HG03342 (cell line): ENCODE data around the gene EHHADH.
"Not testable (repeated sequence)": the region's sequence is repeated elsewhere in the genome, so short reads cannot be mapped to it uniquely, and the experiment has no call there.

Source experiments
- ATAC-seq: cut with Tn5 transposase; IDR thresholded peaks from one replicate; pipeline ENCODE4 v1.9.1; 2021; ENCODE audit warnings: mild to moderate bottlenecking, moderate library complexity; ENCODE audit not compliant: unreplicated experiment

Gene EHHADH

DNA sequence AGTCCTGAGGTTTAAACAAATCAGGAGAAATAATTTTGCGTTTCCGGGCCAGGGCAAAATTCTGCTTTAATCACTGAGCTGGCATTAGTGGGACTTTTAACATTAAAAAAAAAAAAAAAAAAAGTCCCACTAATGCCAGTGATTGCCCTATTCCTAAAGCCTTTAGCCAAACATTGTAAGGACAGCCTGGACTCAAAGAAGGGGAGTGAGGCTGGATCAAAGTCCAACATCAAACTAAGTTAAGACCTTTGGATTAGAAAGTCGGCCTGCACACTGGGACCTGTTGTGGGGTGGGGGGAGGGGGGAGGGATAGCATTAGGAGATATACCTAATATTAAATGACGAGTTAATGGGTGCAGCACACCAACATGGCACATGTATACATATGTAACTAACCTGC lies 716 bp downstream of the EHHADH start:
- not testable (repeated sequence) for ATAC-seq

DNA sequence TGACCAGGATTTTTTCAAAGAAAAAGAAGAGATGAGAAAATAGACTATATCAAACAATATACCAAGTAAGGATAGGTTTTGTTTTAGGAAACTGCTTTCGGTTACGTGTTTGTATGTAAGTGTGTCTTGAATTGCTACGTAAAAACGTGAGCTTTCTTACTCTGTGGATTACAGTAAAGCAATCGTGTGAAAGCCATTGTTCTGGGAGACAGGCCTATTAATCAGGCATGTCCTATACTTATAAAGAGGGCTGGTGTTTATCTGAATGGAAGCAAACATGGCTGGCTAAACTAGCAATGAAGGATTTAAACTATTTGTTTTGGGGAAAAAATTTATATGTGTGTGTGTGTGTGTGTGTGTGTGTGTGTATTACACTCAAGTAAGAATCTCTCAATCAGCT lies 2.6 kb downstream of the EHHADH start:
- no peak for ATAC-seq

DNA sequence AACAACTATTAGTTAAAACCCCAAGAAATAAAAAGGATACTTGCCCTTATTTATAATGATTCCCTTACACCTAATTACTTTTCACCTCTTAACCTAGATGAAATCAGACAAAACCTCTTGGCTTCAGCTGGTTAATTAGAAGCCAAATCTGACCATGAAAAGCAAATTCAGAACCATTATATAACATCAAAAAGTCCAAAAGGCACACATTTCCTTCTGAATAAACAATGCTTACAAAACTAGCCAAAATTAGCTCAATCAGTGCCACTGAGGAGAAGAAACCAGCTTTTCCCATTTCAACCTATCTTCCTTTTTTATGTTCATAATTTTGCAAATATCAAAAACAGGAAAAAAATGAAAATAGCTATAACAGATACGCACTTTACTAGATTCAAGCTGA lies 3.2 kb downstream of the EHHADH start:
- no peak for ATAC-seq

DNA sequence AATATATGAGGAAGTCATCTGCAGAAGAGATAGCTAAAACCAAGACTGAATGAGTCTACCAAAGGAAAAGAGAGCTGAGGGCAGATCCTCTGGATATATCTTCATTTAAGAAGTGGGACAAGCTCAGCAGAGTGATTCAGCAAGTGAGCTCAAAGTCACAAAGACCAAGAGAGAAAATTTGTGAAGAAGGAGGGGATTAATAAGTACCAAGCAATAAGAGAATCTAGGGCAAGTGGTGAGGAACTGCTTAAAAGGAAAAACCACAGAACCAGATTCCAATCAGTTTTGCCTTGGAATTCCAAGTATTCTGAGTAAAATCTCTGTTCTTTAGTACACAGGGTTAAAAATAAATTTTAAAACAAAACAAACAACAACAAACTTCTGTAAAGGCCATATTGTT lies 3.6 kb downstream of the EHHADH start:
- no peak for ATAC-seq

DNA sequence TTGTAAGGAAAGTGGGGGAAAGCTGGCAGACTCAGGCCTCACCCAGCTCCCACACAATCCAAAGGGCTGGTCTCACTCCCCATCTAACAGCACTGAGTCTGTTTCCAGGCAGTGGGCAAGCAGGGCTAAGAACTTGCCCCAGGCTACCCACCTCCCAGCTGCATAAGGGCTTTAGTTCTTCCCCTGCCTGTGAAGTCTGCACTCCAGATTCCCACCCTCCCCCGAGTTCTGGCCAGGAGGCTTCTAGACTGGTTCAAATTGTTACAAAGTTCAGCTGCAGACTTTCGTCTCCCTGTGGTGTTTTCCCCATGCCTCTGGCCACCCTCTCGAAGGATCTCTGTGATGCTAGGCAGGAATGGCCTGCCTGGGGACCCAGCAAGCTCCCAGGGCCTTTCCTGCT lies 11.2 kb downstream of the EHHADH start:
- ATAC-seq, result no peak

DNA sequence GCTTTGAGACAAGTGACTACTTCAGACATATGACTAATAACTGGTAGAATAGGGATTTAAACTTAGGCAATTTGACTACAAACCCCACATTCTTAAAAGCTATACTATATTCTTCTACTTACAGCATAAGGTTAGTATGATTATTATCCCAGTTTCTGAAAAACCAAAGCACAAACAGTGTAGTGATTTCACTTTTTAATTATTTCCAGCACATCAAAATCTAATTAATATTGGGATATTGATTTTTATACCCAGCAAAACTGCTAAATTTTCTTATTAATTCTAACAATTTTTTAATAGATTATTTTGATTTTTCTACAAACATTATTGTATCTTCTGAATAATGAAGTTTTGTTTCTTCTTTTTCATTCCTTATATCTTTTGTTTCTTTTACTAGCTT lies 16.9 kb downstream of the EHHADH start:
- no peak for ATAC-seq

DNA sequence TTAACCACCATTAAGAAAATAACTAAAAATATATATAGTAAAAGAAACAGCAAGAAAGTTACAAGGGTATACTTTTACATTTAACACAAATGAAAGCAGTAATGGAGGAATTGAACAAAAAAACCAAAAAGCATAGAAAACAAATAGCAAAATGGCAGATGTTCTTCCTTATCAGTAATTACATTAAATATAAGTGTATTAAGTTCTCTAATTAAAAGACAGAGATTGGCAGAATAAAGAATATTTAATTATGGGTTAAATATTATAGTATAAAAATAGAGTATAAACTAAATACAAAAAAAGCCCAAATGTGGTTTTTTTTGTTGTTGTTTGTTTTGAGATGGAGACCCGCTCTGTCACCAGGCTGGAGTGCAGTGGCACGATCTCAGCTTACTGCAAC lies 20.5 kb downstream of the EHHADH start:
- ATAC-seq, result no peak

DNA sequence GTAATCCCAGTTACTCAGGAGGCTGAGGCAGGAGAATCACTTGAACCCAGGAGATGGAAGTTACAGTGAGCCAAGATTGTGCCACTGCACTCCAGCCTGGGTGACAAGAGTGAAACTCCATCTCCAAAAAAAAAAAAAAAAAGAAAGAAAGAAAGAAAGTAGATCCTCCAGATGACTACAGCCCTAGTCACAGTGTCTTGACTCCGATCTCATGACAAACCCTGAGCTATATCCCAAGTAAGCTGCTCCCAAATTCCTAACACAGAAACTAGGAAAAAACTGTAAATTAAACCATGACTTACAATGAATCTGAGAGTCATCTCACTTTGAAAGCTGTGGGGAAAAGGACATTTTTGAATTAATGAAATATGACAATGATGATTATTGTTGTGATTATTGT lies 27.3 kb downstream of the EHHADH start:
- ATAC-seq, result not testable (repeated sequence)

DNA sequence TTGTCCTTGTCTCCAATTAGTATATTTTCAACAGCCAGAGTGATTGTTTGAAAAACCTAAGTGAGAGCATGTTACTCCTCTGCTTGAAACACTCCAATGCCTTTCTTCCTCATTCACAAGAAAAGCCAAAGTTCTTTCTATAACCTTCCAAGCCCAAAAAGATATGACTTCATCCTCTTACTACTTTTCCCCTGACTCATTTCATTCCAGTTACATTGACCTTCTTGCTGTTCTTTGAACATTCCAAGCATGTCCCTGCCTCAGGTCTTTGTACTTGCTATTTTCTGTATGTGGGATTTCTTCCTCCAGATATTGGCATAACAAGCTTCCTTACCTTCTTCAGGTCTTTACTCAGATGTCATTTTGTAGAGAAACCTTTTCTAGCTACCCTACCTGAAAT lies 28.3 kb downstream of the EHHADH start:
- no peak for ATAC-seq

DNA sequence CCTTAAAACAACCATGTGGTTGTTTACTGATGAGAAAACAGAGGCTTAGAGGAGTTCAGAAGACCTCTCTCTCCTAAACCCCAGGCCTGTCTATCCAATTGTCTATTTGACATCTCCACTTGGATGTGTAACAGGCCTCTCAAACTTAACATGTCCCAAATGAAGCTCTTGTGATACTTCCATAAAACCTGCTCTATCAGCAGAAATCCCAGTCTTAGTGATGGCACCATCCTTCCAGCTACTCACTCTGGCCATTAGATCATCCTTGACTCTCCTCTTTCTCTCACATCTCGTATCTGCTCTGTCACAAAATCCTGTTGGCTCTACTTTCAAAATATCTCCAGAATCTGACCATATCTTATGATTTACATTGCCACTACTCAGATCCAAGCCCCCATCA lies 28.8 kb downstream of the EHHADH start:
- no peak for ATAC-seq

DNA sequence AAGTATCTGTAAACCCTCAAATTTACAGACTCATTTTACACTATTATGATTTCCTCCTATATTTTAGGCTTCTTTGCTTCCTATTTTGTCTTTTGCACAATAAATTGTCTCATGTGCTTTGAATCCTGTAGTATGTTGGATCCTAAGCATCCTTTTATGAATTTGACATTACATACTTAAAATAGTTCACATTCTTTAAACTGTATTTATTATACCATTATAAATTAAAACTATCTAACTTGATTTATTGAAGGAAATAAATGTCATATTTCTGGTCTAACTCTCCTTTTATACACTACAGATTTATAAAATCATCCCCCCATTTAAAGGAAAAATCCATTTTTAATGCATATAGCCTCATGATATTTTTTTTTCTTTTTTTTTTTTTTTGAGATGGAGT lies 32.6 kb downstream of the EHHADH start:
- ATAC-seq, result no peak

DNA sequence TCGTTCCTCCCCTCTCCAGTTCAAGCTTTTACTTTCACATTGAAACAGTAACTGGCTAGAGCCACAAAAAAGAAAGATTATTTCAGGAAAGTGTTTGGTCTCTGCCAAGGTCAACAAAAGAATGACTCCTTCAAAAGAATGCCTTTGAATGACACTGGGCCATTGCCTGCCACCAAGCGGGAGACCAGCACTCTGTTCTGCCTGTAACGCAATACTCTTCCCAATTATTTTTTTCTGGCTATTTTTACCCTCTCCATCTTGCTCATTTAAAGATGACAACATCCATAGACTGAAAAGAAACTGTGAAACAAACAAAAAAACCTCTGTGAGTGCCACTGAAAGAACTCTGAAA lies 37.3 kb downstream of the EHHADH start:
- ATAC-seq, result no peak

DNA sequence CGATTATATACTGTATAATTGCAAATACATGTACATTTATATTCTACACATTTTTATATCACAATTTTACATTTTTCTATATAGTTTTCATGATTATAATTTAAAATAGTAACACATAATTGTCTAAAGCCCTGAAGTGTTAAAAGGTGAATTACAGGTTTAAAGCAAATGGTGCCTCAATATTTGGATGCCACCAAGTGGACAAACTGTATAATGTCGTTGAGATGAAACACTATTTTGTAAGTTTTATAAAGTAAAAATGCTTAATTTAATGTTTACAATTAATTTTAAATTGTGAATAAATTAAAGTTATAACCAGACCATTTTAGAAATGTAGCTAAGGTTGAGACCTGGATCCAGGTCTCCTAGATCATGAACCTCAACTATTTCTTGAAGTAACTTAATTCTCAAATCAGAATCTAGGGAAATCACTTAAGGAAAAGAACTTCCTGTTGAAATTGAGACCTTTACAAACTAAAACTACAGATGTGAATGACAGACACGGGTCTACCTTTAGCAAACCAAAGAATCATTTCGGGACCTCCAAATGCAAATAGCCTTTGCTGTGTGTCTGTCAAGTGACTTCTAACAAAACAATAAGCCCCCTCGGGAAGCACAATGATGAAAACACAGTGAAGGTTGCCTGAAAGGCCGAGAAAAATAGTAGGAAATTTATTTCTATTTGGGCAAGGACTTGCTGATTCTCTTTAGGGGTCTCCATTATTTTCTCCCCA lies 37.8 kb downstream of the EHHADH start:
- no peak for ATAC-seq

DNA sequence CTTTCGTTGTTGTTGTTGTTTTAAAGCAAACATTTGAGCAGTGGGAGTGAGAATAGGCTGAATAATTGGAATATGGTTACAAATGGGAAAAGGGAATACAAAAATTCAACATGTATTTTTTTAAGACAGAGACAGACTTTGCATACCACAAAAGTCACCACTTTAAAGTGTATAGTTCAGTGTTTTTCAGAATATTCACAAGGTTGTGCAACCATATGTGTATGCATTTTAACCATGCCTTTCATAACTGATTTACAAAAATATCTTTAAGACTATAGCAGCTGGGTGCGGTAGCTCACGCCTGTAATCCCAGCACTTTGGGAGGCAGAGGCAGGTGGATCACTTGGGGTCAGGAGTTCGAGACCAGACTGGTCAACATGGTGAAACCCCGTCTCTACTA lies 41.3 kb downstream of the EHHADH start:
- no peak for ATAC-seq

DNA sequence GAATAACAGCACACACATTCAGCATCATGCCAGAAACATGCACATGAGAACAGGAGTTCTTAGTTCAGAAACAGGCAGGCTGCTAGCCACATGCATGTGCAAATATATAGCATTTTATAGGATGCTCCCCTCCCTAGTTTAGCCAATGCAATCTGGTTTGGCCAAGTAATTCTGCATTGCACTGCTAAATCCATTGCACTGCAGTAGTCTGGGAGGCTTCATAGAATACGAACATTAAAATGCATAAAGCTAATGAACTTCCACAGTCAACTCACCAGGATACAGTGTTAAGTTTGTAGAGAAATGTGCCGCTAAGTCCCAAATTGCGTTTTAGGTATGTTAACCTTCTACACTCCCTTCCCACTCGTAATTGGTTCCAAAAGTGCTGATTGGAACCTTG lies 41.8 kb downstream of the EHHADH start:
- no peak for ATAC-seq

DNA sequence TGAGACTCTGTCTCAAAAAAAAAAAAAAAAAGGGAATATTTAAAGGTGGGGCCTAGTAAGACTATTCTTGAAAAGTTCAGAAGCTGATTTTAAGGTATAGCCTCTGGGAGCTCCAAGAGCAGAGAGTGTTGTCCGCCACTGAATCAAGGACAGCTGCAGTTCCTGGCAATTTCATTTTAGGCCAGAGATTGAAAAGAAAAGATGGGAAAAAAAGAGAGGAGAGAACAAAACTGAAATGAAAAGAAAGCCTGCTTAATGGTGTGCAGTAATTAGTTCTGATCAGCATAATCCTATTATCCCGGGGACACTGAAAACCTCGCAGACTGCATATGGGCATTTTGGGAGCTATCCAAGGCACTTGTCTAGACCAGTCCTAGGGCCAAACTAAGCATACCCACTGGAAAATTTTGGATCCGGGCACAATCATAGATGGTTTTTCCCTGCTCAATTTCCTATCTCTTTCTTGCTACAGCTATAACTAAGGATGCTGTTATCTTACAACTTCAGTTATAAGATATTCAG lies 43.2 kb downstream of the EHHADH start:
- ATAC-seq, result no peak

DNA sequence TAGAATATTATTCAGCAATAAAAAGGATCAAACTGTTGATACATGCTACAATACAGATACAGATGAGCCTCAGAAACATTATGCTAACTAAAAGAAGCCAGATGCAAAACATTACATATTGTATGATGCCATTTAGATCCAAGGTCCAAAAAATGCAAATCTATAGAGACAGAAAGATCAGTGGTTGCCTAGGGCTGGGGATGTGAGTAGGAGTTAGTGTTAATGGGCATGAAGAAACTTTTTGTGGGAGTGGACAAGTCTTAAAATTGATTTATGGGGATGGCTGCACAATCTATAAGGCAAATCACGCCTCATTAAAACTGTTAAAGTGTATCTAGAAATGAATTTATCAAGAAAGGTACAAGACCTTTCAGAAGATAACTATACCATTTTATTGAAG lies 45.0 kb downstream of the EHHADH start:
- ATAC-seq, result no peak

DNA sequence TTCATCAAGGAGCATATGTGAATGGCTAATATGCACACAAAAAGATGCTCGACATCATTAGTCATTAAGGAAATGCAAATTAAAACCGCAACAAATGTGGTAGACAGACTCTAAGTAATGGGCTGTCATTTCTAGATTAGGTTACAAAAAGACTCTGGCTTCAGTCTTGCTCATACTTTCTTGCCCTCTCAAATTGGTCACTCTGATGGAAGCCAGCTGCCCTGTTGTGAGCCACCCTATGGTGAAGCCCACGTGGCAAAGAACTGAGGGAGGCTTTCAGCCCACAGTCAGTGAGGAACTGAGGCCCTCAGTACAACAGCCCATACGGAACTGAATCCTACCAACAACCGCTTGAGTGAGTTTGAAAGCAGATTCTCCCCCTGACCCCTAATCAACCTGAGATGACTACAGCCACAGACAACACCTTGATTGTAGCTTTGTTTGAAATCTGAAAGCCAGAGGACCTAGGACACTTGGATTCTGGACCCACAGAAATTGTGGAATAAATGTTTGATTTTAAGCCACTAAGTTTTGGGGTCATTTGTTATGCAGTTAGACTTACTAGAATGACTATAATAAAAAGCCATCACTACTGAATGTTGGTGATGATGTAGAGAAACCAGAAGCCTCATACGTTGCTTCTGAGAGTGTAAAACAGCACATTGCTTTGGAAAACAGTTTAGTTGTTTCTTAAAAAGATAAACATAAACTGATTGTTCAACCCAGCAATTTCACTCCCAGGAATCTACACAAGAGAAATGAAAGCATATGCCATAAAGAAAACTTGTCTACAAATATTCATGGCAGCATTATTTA lies 45.7 kb downstream of the EHHADH start:
- ATAC-seq, result peak; percentile 96

DNA sequence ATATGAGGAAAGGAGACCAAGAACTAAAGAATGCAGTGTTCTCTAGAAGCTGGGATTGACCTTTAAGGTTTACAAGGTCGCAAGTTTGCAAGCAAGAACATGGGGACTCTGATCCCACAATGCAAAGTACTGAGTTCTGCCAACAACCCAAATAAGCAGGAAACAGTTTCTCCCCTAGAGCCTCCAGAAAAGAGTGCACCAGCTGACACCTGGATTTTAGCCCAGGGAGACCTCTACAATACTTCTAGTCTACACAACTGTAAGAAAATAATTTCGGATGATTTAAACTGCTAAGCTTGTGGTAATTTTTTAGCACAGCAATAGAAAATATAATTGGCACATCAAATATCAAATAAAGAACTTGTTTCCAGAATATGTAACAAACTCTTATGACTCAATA lies 46.4 kb downstream of the EHHADH start:
- ATAC-seq, result no peak

DNA sequence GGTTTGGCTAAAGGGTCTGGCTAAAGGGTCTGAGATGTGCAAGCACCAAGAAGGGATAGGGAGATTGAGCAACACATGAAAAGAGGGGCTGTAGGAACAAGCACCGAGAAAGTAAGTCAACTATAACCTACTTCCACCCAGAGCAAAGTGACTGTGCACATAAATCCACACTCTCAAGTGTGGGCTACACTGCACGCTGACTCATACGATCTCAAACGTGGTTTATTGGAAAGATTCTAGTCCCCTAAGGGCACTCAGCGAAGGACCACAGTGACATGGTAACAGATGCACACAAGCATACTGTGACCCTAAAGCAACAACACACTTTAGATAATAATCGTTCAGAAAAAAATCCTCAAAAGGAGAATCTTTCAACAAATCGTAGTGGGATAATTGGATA lies 48.0 kb downstream of the EHHADH start:
- ATAC-seq, result no peak

DNA sequence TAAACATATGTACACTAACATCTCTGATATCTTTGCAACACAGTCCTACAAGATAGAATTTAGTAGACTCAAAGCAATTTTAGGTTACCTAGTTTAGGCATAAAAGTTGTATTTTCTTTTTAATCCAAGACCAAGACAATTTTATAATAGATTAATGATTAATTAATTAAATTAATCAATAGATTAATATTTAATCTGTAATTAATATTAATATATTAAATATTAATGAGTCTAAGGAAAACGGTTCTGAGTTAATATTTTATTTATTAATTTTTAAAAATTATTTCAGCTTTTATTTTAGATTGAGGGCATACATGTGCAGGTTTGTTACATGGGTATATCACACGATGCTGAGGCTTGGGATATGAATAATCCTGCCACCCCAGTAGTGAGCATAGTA lies 49.0 kb downstream of the EHHADH start:
- ATAC-seq, result no peak

DNA sequence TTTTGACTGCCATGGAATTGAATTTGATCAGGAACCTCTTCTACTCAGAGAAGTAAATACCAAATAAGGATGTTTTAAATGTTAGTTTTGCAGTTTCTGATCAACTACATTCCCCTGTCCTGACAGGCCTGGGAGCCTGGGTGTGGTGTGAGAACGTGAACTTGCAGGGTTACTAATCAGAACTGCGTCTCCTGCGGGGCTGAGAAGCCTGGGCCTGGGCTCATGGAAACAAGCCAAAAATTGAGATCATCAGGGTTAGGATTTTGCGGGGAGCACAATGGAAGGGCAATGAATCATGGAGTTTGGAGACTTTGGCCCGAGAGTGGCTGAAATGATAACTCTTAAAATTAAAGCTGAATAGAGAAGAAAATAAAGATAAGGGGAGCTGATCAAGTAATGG lies 53.2 kb downstream of the EHHADH start:
- no peak for ATAC-seq
